Parathyroid adenoma (tissue), 2 donors: ENCODE data around the gene SSC5D.

ENCODE experiments used
- H2AFZ ChIP-seq: fragments of 300-600 bp; sonication (generic); one replicate; pipeline ENCODE4 v1.7.0; 2017; ENCODE audit warnings: antibody characterized with exemption, mild to moderate bottlenecking
- H3K27ac ChIP-seq: fragments of 300-600 bp; sonication (generic); one replicate; pipeline ENCODE4 v1.7.0; 2017
- H3K27me3 ChIP-seq: fragments of 300-600 bp; sonication (generic); one replicate; pipeline ENCODE4 v1.7.0; 2017; ENCODE audit warnings: low read length; ENCODE audit not compliant: control insufficient read depth, insufficient read depth
- H3K36me3 ChIP-seq: fragments of 300-600 bp; sonication (generic); one replicate; pipeline ENCODE4 v1.7.0; 2017; ENCODE audit warnings: low read length; ENCODE audit not compliant: control insufficient read depth, insufficient read depth
- H3K4me1 ChIP-seq: fragments of 300-600 bp; sonication (generic); one replicate; pipeline ENCODE4 v1.7.0; 2017; ENCODE audit warnings: control low read depth
- H3K4me2 ChIP-seq: fragments of 300-600 bp; sonication (generic); one replicate; pipeline ENCODE4 v1.7.0; 2017; ENCODE audit warnings: low read length
- H3K4me3 ChIP-seq: fragments of 300-600 bp; sonication (generic); one replicate; pipeline ENCODE4 v1.7.0; 2017; ENCODE audit warnings: low read depth, low read length
- H3K79me2 ChIP-seq: fragments of 300-600 bp; sonication (generic); one replicate; pipeline ENCODE4 v1.7.0; 2017; ENCODE audit warnings: control low read depth
- H3K9ac ChIP-seq: fragments of 300-600 bp; sonication (generic); one replicate; pipeline ENCODE4 v1.7.0; 2017; ENCODE audit warnings: mild to moderate bottlenecking
- H3K9me3 ChIP-seq: fragments of 300-600 bp; sonication (generic); one replicate; pipeline ENCODE4 v1.7.0; 2017; ENCODE audit warnings: low read length; ENCODE audit not compliant: control insufficient read depth
- CTCF ChIP-seq: fragments of 300-600 bp; sonication (generic); IDR thresholded peaks from one replicate; pipeline ENCODE4 v1.7.0; 2017; ENCODE audit warnings: antibody characterized with exemption, mild to moderate bottlenecking
- donor health status: primary hyperparathyroidism.

SSC5D gene

GRCh38 chr19:55487924-55488687 lies at the start of gene SSC5D:
SSC5D (plus strand) TSS chr19:55488436; CDS start chr19:55488590, 154 bp downstream.
- TF ChIP-seq CTCF, result no peak
- peak within 1 kb of the TSS; percentile 41 for H3K27ac ChIP-seq
- H3K4me2 ChIP-seq, result peak within 1 kb of the TSS; percentile 22
- H3K9me3 ChIP-seq, result no peaks in the 10 kb centered on the region
- H3K4me1 ChIP-seq, result peaks cover 13% of the 10 kb centered on the region
- H3K27me3 ChIP-seq, result no peaks in the 10 kb centered on the region
- H2AFZ ChIP-seq, result no peak within 1 kb of the TSS
- no peak within 1 kb of the TSS for H3K4me3 ChIP-seq
- H3K79me2 ChIP-seq, result no peaks in the 10 kb centered on the region
- no peaks in the 10 kb centered on the region for H3K36me3 ChIP-seq
- no peak within 1 kb of the TSS for H3K9ac ChIP-seq

GRCh38 chr19:55439052-55439451 lies 49.2 kb upstream of the SSC5D start:
- Histone ChIP-seq H3K9ac (no peak overlapping the region), H2AFZ (no peak overlapping the region), H3K4me1 (no peaks in the 10 kb centered on the region), H3K79me2 (no peaks in the 10 kb centered on the region), H3K27me3 (peaks cover 4% of the 10 kb centered on the region), H3K36me3 (no peaks in the 10 kb centered on the region), H3K4me3 (no peak overlapping the region), H3K27ac (no peak overlapping the region), H3K4me2 (no peak overlapping the region), H3K9me3 (no peaks in the 10 kb centered on the region)
- no peak for TF ChIP-seq CTCF

GRCh38 chr19:55440411-55441105 lies 47.7 kb upstream of the SSC5D start:
- H3K9me3 ChIP-seq, result no peaks in the 10 kb centered on the region
- peaks cover 4% of the 10 kb centered on the region for H3K27me3 ChIP-seq
- no peak overlapping the region for H3K9ac ChIP-seq
- no peaks in the 10 kb centered on the region for H3K79me2 ChIP-seq
- H3K36me3 ChIP-seq, result no peaks in the 10 kb centered on the region
- no peak for TF ChIP-seq CTCF
- H2AFZ ChIP-seq, result no peak overlapping the region
- H3K4me2 ChIP-seq, result no peak overlapping the region
- no peak overlapping the region for H3K4me3 ChIP-seq
- H3K27ac ChIP-seq, result no peak overlapping the region
- no peaks in the 10 kb centered on the region for H3K4me1 ChIP-seq

- Histone ChIP-seq H3K4me2 (no peak overlapping the region), H3K4me3 (no peak overlapping the region), H3K36me3 (no peaks in the 10 kb centered on the region), H3K79me2 (no peaks in the 10 kb centered on the region), H2AFZ (no peak overlapping the region), H3K9ac (no peak overlapping the region), H3K27ac (no peak overlapping the region), H3K4me1 (no peaks in the 10 kb centered on the region), H3K9me3 (no peaks in the 10 kb centered on the region), H3K27me3 (peaks cover 4% of the 10 kb centered on the region)
- no peak for TF ChIP-seq CTCF
Observed at GRCh38 chr19:55441319-55441691, 46.9 kb upstream of the SSC5D start.
